GM12864 (cell line): ENCODE measurements around the gene GFOD1.

Experiments used
- DNase-seq: peaks from one replicate; pipeline ENCODE4 v3.0.0-alpha.2; 2011; ENCODE audit warnings: low read depth
- H3K4me3 ChIP-seq: 2 replicates; pipeline ENCODE4 v1.5.1; 2011; ENCODE audit warnings: mild to moderate bottlenecking, low read depth, low read length, control low read depth
- TF ChIP-seq, protein P1 (sequence below): IDR thresholded peaks from 2 replicates; pipeline ENCODE4 v1.5.1; 2011; ENCODE audit warnings: low read depth, mild to moderate bottlenecking, moderate library complexity, low read length, control low read depth, inconsistent platforms; ENCODE audit errors: missing control alignments

GFOD1 gene

DNA sequence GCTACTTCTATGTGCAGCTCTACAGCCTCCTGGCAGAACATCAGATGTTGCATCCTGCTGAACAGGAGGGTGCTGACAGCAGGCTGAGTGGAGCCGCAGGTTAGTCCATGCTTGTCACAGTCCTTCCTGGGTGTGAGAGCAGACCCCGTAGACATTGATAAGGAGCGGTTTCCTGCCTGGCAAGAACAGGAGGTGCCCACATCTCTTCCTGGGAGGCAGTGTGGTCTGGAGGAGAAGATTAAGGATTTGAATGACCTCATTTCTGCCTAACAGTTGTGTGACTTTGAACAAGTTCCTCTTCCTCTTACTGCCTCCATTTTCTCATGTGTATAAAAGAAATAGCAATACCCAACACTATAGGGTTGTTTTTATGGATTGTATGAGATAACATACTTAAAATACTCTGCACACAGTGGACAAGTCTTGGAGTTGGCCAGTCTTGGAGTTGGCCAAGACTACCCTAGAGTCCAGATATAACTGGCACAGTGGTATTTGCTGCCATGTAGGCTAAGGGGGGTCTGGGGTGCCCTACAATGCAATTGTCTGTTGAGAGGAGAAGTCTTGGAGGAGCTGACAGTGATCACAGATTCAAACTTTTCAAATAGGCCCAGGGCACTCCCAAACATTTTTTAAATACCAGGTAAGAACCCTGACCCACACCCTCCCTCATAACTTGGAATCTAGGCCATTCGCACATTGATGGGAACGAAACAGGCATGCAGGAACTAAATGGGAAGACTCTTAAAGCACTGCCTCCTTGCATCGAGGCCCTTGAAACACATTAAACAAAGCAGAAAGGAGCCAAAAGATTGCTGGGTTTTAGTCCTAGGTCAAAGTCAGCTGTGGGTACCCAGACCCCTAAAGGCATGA lies 126.5 kb downstream of the GFOD1 start:
- TF ChIP-seq, protein P1, sequence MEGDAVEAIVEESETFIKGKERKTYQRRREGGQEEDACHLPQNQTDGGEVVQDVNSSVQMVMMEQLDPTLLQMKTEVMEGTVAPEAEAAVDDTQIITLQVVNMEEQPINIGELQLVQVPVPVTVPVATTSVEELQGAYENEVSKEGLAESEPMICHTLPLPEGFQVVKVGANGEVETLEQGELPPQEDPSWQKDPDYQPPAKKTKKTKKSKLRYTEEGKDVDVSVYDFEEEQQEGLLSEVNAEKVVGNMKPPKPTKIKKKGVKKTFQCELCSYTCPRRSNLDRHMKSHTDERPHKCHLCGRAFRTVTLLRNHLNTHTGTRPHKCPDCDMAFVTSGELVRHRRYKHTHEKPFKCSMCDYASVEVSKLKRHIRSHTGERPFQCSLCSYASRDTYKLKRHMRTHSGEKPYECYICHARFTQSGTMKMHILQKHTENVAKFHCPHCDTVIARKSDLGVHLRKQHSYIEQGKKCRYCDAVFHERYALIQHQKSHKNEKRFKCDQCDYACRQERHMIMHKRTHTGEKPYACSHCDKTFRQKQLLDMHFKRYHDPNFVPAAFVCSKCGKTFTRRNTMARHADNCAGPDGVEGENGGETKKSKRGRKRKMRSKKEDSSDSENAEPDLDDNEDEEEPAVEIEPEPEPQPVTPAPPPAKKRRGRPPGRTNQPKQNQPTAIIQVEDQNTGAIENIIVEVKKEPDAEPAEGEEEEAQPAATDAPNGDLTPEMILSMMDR = no peak
- no peak for DNase-seq
- no peak overlapping the region for H3K4me3 ChIP-seq

DNA sequence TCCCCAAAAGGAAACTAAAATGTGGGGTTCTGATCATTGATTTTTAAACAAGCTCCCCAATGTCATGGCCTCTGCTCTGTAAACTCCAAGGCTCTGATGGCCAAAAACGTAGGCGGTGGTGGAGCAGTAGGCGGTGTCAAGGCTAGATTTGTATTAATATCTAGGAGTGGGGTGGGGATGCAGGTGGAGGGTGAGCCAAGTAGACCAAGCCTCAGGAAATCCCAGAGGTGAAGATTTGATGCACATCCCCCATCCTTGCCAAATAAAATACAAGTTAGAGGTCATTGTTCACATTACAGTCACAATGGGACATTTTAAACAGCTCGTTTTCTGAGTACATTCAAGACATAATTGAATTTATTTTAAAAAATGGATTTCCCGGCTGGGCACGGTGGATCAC lies 128.1 kb downstream of the GFOD1 start:
- no peak for DNase-seq
- TF ChIP-seq, protein P1 = no peak

DNA sequence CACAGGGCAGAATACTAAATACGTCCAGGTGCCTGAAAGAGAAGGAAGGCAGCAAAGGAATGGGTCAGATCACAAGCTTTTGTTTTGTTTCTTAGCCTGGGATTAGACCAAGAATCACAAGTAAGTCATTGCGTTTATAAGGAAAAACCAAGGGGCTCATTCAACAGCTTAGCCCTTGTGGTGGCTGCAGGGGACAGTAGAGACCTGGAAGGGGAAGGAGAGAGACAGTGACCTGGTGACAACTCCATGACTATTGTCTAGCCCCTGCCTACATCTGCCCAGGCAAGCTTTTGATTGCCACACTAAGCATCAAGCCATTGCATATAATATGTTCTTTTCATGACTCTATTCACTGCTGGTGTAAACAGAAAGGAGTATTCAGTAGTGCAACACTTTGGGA lies 128.9 kb downstream of the GFOD1 start:
- no peak overlapping the region for H3K4me3 ChIP-seq
- DNase-seq = no peak
- TF ChIP-seq, protein P1 = no peak

More for the DNA sequence above, 128.1 kb downstream of the GFOD1 start:
- no peak overlapping the region for H3K4me3 ChIP-seq

DNA sequence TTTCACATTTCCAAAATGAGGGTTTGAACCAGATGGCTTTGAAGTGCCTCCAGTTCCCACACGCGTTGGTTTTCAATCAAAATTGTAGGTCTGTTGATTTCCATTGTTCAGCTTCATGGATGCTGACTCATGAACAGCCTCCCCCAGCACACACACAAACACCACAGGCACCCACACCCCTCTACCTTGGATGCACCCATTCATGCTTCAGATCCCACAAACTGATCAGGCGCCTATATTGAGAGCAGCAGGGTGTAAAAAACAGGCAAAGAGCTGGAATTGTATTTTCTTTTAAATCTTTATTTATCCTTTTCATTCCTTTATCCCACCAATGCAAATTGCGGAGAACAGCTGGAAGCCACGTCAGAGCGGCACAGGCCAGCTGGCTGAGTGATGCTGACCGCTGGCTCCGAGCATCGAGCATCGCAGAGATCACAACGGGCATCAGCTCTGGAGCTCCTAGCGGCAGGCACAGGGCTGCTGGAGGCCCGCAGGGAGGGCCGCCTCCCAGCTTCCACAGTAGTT lies 129.8 kb downstream of the GFOD1 start:
- H3K4me3 ChIP-seq = no peak overlapping the region
- TF ChIP-seq, protein P1 = no peak
- DNase-seq = no peak

DNA sequence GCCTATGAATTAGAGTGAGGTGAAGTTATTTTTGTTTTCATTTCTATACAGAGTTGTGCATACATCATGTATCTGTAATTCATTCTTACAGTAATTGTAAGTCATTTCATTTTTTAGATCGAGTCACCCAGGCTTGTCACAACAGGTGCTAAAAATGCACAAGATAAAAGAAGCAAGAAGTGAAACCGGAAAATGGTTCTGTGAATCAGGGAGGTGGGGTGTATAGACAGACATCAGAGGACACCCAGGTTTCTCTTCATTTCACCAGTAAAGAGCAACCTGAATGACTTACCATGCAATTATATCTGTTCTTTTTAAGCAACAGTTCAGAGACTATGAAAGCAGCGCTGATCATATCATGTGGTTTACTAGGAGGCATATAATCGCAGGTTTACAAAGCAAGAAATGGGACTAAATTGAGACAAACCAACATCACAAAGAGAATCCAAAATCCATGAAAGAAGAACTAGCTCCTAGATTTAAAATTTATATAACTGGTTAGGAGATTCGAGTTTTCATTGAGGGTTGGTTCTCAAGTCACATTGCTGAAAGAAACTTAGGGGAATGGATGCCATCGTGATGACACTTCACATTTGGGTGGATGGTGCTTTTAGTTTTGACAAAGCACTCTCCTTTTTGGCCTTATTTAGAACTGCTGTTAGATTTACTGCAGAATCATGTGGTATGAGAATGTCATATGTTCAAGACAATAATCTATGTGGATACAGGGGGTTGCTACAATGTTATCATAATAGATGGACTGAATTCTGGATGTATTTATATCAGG lies 131.2 kb downstream of the GFOD1 start:
- DNase-seq = peak; percentile 87

More for the DNA sequence above, 131.2 kb downstream of the GFOD1 start:
- H3K4me3 ChIP-seq = peak overlapping the region; percentile 37; the same call in 1 of the 2 replicates
- TF ChIP-seq, protein P1 = no peak
